ENCODE measurements around the gene APEX2.

DNA sequence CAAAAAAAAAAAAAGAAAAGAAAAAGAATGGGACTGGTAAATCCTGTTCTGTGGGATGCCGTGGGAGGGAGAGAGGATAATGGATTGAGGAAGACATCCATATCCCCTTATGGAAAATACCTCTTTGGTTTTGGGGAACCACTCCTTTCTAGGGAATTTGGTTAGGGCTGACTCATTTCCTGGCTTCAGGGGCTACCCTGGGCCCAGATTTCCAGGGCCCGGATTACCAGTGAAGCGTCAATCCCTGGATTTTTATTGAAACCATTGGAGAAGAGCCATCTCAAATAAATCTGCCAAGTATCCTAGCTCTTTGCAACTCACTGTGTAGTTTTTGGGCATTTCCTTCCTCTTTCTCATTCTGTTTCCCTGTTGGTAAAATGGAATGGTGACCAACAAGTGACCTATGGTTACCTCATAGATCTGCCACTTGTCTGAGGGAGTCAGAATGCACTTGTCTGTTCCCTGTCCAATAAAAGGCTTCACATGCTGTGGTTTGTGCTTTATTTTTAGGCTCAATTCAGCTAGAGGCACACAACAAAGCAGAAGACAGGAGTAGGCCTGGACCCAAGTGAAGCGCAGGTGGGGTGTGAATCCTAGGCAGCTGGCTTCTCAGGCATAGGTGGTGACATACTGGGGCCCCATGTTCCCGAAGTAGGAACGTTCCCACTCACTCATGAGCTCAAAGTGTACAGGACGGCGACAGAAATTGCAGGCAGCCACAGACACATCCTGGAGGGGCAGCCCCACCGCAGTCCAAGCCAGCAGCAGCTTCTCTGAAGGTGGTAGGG is 8.6 kb downstream of the APEX2 start:
- TF ChIP-seq, protein P1, sequence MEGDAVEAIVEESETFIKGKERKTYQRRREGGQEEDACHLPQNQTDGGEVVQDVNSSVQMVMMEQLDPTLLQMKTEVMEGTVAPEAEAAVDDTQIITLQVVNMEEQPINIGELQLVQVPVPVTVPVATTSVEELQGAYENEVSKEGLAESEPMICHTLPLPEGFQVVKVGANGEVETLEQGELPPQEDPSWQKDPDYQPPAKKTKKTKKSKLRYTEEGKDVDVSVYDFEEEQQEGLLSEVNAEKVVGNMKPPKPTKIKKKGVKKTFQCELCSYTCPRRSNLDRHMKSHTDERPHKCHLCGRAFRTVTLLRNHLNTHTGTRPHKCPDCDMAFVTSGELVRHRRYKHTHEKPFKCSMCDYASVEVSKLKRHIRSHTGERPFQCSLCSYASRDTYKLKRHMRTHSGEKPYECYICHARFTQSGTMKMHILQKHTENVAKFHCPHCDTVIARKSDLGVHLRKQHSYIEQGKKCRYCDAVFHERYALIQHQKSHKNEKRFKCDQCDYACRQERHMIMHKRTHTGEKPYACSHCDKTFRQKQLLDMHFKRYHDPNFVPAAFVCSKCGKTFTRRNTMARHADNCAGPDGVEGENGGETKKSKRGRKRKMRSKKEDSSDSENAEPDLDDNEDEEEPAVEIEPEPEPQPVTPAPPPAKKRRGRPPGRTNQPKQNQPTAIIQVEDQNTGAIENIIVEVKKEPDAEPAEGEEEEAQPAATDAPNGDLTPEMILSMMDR (IDR thresholded peaks at IDR 0.05), result no peak
- no peak for TF ChIP-seq EP300 (IDR thresholded peaks at IDR 0.05)

All from esophagus muscularis mucosa (tissue), 3 donors.